T-helper 22 cell (primary cell): ENCODE data around the gene RPL22.

ENCODE experiments used
- DNase-seq: peaks from one replicate; pipeline ENCODE4 v3.0.0-alpha.2; 2020; ENCODE audit warnings: low read depth

RPL22 gene

GRCh38 chr1:6200188-6200809 lies 904 bp upstream of the RPL22 start:
- no peak for DNase-seq

- DNase-seq, result no peak
These were observed 623 bp downstream of the RPL22 start for GRCh38 chr1:6198646-6199297.

- no peak for DNase-seq
These were observed 1.5 kb downstream of the RPL22 start for GRCh38 chr1:6197746-6198427.

- DNase-seq, result no peak
These were observed 7.4 kb downstream of the RPL22 start for GRCh38 chr1:6191968-6192367.

GRCh38 chr1:6188466-6188865 lies 10.9 kb downstream of the RPL22 start:
- no peak for DNase-seq

- no peak for DNase-seq
These were observed 13.6 kb downstream of the RPL22 start for GRCh38 chr1:6185635-6186382.

- no peak for DNase-seq
These were observed 14.2 kb downstream of the RPL22 start for GRCh38 chr1:6185151-6185550.

GRCh38 chr1:6184083-6184783 lies 15.2 kb downstream of the RPL22 start:
- no peak for DNase-seq

- no peak for DNase-seq
These were observed 15.8 kb downstream of the RPL22 start for GRCh38 chr1:6183520-6183989.

- DNase-seq, result no peak
These were observed 18.0 kb downstream of the RPL22 start for GRCh38 chr1:6181347-6181770.

- no peak for DNase-seq
These were observed 18.6 kb downstream of the RPL22 start for GRCh38 chr1:6180707-6181311.

- no peak for DNase-seq
These were observed 19.1 kb downstream of the RPL22 start, which contains the start of gene CHD5 for GRCh38 chr1:6180268-6180706. CHD5 (minus strand) TSS chr1:6180321; CDS start chr1:6180023, 298 bp downstream.

- no peak for DNase-seq
These were observed 19.7 kb downstream of the RPL22 start for GRCh38 chr1:6179564-6180175.

GRCh38 chr1:6178751-6179563 lies 20.4 kb downstream of the RPL22 start:
- DNase-seq, result no peak

- no peak for DNase-seq
These were observed 21.6 kb downstream of the RPL22 start for GRCh38 chr1:6177681-6178380.

GRCh38 chr1:6176779-6177178 lies 22.6 kb downstream of the RPL22 start:
- DNase-seq, result no peak

GRCh38 chr1:6175411-6175828 lies 24.0 kb downstream of the RPL22 start:
- no peak for DNase-seq

- DNase-seq, result no peak
These were observed 24.6 kb downstream of the RPL22 start for GRCh38 chr1:6174621-6175410.
